ENCODE measurements around the gene MEIOSIN.
"Not testable (repeated sequence)": the region's sequence is repeated elsewhere in the genome, so short reads cannot be mapped to it uniquely, and the experiment has no call there.

MEIOSIN gene

DNA sequence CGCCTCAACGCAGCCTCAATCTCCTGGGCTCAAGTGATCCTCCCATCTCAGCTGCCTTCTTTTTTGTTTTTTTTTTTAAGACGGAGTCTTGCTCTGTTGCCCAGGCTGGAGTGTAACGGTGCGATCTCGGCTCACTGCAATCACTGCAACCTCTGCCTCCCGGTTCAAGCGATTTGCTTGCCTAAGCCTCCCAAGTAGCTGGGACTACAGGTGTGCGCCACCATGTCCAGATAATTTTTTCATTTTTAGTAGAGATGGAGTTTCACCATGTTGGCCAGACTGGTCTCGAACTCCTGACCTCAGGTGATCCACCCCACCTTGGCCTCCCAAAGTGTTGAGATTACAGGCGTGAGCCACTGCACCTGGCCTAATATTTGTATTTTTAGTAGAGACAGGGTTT lies 13.2 kb upstream of the MEIOSIN start:
- not testable (repeated sequence) for DNase-seq (ENCODE audit: low read depth)

DNA sequence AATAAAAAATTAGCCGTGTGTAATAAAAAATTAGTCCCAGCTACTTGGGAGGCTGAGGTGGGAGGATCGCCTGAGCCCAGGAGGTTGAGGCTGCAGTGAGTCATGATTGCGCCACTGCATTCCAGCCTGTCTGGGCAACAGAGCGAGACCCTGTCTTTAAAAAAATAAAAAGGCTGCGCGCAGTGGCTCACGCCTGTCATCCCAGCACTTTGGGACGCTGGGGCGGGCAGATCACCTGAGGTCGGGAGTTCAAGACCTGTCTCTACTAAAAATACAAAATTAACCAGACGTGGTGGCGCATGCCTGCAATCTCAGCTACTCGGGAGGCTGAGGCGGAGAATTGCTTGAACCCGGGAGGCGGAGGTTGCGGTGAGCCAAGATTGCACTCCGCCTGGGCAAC lies 4.6 kb upstream of the MEIOSIN start:
- not testable (repeated sequence) for DNase-seq (ENCODE audit: low read depth)

DNA sequence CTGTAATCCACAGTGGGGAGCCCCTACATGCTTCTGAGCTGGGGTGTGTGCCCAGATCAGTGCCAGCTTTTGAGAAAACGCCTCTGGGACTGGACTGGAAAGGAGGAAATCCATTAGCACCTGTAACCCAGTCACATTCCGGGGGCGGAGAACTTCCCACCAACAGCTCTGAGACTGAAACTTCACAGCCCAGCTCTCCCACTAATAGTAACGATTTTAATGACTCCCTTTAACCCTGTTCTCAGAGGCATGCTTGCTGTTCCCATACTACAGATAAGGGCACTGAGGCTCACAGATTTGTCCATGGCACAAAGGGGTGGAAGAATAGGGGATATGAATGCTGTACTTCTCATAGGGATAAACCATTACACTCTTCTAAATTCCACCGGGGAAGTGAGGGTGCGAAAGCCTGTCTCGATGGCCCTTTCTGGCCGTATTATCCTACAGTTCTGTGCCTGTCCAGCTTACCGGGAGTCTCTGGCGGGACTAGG lies 3.4 kb upstream of the MEIOSIN start:
- no peak for DNase-seq (ENCODE audit: low read depth)

DNA sequence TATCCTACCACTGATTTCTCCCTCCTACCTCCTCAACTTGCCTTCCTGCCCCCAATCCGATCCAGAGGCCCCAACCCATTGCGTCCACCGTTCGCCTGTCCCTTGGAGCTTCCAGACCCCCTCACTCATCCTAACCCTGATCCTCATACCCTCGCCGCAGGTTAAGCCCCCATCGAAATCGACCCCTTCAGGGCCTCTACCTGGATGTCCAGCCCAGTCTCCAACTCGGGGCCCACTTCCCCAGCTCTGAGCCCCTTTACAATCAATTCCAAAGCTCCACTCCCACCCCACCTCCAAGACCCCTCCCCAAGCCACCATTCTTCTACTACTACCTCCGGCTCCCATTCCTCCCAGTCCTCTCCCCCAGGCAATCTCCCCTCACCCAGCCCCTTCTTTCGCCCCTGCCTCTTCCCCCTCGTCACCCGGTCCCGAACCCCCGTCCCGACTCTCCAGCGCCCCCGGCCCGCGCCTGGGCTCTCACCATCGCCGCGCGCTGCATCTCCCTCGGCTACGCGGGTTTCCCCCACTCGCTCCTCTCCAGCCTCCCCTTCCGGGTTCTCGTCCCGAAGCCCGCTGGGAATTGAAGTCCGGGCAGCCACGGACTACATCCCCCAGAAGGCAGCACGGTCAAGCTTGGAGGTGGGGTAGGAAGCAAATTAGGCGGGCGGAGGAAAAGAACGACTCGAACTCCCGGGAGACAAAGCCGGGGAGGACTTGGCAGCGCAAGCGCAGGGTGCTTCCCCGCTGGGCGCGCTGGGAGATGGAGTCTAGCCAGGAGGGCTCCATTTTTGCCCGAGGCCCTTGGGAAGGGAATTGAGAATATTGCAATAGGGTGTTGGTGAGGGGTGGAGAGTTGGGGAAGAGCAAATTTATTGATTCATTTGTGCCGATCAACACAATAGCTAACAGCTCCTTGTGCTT lies 2.6 kb upstream of the MEIOSIN start, which contains the start of gene FBXO46:
FBXO46 (minus strand) TSS at position 529 of the 921 bp plus-strand sequence. CDS start 17,401 bp downstream, outside the sequence.
- DNase-seq (ENCODE audit: low read depth) = peak; percentile 86

DNA sequence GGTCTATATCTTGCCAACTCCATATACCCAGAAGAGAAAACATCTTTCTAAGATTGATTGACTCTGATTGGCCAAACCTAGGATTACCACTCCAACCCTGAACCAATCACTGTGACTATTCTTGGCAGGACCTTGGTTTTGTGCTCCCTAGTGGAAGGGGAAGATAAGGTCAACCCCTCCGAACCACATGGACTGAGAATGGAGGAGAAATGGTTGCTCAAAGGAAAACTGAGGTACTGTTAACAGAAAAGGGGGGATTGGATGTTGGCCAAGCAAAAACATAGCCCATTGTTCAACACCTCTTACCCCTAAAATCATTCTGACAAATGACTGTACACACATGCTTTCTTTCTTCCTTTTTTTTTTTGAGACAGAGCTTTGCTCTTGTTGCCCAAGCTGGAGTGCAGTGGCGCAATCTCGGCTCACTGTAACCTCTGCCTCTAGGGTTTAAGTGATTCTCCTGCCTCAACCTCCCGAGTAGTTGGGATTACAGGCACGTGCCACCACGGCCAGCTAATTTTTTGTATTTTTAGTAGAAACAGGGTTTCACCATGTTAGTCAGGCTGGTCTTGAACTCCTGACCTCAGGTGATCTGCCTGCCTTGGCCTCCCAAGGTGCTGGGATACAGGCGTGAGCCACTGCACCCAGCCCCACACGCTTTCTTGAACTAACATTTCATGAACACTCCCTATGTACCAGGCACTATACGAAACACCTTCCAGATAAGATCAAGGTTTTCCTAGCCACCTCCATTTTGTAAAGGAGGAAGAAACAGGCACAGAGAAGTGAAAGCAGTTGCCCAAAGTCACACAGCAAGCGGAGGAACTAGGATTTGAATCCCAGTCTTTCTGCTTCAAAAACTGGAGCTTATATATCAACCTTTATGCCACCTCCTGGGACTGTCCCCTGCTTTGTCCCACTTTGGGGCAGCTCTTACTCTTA lies 6.5 kb downstream of the MEIOSIN start:
- DNase-seq (ENCODE audit: low read depth) = no peak

- no peak for DNase-seq (ENCODE audit: low read depth)
Observed at GRCh38 chr19:45742969-45743368, 9.7 kb downstream of the MEIOSIN start.

GRCh38 chr19:45745606-45746005 lies 12.4 kb downstream of the MEIOSIN start:
- no peak for DNase-seq (ENCODE audit: low read depth)

DNA sequence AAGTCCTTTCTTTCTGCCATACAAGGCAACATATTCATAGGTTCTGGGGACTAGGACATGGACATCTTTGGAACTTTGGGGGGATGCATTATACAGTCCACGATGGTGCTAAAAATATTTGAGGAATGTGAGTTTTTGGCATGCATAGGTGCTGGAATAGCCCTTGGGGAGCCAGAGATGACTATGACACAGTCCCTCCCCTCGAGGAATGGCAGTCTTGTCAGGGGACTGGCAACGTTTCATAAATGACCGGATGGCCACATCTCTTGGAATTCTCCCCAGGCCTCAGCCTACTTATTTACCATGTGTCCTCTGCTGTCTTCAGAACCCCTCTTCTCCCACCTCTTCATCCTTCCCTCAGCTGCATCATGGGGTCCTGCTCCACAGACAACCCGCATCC lies 13.6 kb downstream of the MEIOSIN start:
- DNase-seq (ENCODE audit: low read depth) = no peak

DNA sequence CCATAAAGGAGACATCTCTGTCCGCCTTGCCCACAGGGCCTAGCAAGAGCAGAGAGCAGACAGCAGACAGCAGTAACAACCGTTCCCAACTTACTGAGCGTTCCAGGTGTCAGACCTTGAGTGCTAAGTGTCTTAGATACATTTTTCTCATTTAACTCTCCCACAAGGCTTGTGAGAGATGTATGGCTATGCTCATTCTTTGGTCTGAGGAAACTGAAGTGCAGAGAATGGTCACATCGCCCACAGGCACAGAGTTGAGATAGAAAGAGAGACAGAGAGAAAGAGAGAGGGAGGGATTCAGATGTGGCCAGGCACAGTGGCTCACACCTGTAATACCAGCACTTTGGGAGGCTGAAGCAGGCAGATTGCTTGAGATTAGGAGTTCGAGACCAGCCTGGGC lies 14.3 kb downstream of the MEIOSIN start:
- no peak for DNase-seq (ENCODE audit: low read depth)

DNA sequence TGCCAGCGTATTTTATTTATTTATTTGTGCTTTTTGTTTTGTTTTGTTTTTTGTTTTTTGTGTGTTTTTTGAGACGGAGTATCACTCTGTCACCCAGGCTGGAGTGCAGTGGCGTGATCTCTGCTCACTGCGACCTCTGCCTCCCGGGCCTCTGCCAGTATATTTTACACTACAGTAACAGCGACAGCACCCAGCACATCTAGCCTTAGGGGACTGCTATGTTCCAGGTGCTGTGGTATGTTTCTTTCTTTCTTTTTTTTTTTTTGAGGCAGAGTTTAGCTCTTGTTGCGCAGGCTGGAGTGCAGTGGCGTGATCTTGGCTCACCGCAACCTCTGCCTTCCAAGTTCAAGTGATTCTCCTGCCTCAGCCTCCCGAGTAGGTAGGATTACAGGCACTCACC lies 18.2 kb downstream of the MEIOSIN start:
- not testable (repeated sequence) for DNase-seq (ENCODE audit: low read depth)

DNA sequence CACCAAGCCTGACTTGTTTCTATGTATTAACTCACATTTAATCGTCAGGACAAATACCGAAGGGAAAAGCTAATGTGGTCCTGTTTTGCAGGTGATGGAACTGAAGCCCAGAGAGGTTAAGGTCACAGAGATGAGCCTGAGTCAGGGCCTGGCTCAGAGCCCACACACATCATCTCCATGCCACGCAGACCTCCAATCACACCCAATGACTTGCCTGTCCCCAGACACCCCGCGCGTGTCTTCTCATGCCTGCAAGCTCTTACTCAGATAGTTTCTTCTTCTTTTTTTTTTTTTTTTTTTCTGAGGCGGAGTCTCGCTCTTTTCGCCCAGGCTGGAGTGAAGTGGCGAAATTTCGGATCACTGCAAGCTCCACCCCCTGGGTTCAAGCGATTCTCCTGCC lies 19.4 kb downstream of the MEIOSIN start:
- DNase-seq (ENCODE audit: low read depth) = no peak

GRCh38 chr19:45753548-45753947 lies 20.3 kb downstream of the MEIOSIN start:
- DNase-seq (ENCODE audit: low read depth) = no peak

- no peak for DNase-seq (ENCODE audit: low read depth)
Observed at GRCh38 chr19:45754323-45754722, 21.1 kb downstream of the MEIOSIN start.

DNA sequence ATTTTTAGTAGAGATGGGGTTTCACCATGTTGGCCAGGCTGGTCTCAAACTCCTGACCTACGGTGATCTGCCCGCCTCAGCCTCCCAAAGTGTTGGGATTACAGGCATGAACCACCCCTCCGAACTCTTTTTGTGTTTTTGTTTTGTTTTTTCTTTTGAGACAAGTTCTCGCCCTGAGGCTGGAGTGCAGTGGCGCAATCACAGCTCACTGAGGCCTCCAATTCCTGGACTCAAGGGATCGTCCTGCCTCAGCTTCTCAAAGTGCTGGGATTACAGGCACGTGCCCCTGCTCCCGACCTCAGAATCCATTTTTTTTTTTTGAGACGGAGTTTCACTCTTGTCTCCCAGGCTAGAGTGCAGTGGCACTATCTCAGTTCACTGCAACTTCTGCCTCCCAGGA lies 24.5 kb downstream of the MEIOSIN start:
- no peak for DNase-seq (ENCODE audit: low read depth)

DNA sequence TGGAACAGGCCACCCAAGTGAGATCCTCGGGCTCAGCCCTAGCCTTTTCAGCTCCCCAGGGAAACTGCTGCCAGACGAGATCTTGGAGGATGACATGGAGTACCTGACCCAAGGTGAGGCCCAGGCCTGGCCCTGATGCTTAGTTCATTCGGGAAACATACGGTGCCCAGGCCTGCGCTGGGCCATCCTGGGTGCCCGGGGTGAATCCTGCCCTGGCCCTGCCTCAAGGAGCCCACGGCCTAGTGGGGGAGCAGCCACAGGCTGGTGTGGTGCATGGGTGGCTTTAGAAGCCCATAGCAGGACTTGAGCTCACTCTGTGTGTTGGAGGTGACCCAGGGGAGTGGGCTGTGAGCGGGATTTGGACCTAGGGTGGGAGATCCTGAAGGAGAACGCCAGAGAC lies 25.7 kb downstream of the MEIOSIN start:
- no peak for DNase-seq (ENCODE audit: low read depth)

DNA sequence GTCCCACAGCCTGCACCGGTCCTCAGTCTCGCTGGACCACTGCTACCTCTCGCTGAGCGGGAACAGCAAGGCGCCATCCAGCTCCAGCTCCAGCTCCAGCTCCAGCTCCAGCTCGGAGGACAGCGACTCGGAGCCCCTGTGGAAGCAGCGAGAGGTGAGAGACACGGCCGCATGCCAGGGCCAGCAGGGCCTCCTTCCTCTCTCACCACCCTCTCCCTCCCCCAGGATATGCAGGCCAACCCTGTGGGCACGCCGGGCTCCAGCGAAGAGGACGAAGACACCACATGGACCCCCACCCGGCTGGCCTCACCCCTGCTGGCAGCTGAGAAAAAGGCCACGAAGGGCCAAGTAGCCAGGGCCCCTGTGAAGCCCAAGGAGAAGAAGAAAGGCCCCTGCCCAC lies 28.5 kb downstream of the MEIOSIN start:
- no peak for DNase-seq (ENCODE audit: low read depth)

DNA sequence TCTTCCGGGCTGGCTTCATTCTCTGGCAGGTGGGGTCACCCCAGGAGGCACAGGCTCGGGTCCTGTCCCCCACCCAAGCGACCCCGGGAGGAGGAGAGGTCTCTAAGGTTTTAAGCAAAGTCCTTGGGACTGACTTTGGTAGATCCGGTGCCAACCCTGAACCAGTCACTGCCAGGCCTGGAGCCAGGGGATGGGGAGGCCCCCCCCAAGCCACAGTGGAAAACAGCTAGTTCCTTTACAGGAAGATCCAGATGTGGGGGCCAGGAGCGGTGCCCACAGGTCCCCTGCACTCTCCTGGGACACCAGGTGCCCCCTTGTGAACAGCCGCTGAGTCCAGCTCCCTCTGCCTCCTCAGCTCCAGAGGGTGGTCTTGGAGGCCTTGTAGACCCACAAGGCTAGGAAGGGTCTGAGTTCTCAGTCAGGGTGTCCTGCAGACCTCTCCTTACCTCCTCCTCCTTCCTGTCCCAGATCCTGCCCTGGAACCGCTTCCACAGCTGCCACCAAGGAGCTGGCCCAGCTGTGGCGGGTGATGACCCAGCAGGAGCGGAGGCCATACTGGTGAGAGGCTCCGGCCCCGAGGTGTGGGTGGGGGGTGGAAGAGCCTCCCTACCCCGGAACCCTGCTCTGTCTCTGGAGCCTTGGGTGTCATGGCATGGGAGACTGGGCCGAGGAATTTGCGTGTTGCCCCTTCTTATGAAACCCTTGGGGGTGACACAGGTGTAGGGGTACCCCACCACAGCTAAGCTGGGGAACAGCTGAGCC lies 29.8 kb downstream of the MEIOSIN start:
- DNase-seq (ENCODE audit: low read depth) = no peak

DNA sequence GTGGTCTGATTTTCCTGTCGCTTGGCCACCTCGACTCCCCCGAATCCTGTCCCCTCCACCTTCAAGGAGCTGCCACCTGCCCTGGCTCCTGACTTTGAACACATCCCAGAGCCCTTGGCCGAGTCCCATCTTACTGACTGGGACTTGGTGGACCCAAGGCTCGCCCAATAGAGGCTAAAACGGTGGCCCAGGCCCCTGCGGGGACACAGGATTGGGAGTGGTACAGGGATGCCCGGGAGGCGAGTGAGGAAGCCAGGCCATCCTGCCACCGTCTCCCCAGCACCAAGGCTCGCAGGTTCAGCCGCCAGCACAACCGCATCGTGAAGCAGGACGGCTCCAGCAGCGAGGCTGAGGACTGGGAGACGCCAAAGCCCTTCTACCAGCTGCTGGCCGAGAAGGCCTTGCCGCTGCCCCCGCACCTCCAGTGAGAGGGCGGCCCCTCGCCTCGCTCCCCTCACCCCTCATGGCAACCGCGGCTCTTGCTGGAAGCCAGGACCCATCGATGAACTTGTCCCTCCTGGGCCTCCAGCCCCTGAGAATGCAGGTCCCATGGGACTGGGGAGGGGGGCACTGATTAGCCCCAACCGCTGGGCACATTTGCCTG lies 30.6 kb downstream of the MEIOSIN start:
- no peak for DNase-seq (ENCODE audit: low read depth)

DNA sequence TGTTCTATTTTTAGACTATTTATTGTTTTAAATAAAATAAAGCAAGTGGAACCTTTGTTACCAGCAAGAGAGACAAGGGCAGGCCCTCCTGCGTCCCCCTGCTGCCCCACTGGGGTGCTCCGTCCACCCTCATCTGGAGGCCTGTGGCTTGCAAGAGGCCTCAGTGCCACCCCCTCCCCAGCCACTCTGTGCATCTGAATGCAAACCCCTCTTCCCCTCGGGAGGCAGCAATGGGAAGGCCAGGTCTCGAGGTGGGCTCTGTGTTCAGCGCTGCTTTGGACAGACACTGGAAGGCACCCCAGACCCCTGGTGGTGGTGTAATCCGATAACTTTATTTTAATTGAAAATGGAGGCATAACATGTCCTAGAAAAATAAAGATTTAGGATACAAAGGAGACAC lies 31.2 kb downstream of the MEIOSIN start:
- no peak for DNase-seq (ENCODE audit: low read depth)

DNA sequence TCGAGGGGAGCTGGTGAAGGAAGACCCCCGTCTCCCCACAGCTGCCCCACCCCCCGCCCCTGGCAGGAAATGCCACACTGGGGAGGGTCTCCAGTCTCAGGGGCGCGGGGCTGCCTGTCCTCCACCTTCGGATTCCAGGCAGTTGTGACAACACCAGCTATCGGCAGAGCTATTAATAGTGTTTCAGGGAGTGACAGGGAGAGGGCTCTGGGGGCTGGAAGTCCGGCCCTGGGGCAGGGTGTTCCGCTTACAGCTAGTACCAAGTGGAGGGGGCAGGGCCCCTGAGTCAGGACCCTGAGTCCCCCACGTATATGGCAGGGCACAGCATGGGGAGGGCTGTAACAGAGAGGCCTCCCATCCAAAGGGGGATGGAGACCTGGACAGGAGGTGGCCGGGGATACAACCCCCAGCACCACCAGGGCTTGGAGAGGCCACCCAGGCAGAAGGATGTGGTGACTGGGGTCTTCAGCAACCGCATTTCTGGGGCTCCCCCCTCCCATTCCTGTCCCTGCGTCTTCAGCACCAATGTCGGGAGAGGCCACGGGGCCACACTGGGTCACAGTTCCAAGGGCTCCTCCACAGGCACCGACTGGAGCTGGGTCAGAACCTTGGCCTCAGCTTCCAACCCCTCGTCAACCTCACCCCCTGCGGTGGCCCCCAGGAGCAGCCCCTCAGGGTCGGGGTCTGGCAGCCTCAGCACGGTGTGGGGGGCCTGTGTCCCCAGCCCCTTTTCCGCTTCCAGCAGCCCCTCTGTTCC lies 31.9 kb downstream of the MEIOSIN start:
- DNase-seq (ENCODE audit: low read depth) = no peak
